Adipose tissue (tissue), 3 donors: Measurements from ENCODE around the gene VWA3A. TPM values are rescaled to one million over a fixed set of nuclear protein-coding genes. Genes with fewer than 3 reads are reported as not detected.
"Not testable (repeated sequence)": the region's sequence is repeated elsewhere in the genome, so short reads cannot be mapped to it uniquely, and the experiment has no call there.

ENCODE experiments used
- H3K27ac ChIP-seq: one replicate; pipeline ENCODE4 v1.5.1; 2013; ENCODE audit warnings: low read depth, low read length
- WGBS, 3 donors: extraction: QIAGEN DNeasy Blood & Tissue Kit; methylation state at CpG; one replicate each; pipeline ENCODE4 v1.1.7; 2013; 5-methylcytosine and 5-hydroxymethylcytosine counted together
- polyA plus RNA-seq, 3 donors: library from polyadenylated mRNA; stranded (reverse); fragments of 200-250 nt; gene quantifications; one replicate each; pipeline ENCODE4 v1.2.3, GENCODE V29; 2013
- donor health status: healthy with polysubstance abuse.
- donor health status: Bipolar disorder and iron deficiency.
- donor health status: healthy.

VWA3A gene
- polyA plus RNA-seq, 3 donors: 0.03 to 0.34 (median 0.13) TPM

DNA sequence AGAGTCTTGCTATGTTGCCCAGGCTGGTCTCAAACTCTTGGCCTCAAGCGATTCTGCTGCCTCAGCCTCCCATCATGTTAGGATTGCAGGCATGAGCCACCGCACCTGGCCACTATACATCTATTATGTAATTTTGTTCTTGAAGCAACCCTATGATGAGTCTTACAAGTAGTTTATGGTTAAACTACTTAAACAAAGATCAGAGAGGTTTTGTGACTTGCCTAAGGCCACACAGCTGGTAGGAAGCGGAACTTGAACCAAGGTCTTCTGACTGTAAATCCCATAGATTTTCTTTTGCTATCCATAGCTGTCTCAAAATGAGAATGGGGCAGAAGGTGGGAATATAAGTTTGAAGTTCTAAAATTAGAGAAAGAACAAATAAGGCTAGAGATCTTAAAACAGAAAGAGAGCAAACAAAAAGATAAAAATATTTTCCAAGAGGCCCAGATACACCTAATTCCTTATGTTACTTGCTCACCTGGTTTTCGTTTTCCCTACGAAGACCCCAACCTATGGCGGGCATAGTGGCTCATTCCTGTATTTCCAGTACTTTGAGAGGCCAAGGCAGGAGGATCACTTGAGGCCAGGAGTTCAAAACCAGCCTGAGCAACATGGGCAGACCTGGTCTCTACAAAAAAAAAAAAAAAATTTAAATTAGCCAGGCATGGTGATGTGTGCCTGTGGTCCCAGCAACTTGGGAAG lies 32.4 kb downstream of the VWA3A start:
- no peak overlapping the region for H3K27ac ChIP-seq
- WGBS, 3 donors: 92 to 95% (median 93%) methylated on average over 6 of the region's 6 CpGs

DNA sequence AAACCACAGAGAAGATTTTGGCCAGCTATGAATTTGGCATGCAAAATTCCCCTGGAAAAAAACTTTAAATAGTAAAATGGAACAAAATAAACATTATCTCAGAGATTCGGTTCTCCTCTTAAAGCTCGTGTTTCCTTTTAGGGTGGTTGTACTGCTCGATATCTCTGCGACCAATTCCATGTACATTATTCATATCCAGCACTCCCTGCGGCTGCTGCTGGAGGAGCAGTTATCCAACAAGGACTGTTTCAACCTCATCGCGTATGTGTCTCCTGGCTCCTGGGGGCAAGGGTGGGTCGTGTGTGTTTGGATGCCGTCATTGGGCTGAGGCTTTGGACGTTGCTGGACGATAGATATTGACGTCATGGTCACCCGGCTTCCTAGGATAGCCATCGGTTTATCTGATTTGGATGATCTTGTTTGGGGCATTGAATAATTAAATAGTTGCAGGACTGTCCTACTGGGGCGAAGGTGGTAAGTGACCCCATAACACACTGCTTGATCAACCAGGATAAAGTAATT lies 33.8 kb downstream of the VWA3A start:
- 80 to 84% (median 82%) methylated on average over 15 of the region's 15 CpGs for WGBS, 3 donors
- H3K27ac ChIP-seq: no peak overlapping the region

DNA sequence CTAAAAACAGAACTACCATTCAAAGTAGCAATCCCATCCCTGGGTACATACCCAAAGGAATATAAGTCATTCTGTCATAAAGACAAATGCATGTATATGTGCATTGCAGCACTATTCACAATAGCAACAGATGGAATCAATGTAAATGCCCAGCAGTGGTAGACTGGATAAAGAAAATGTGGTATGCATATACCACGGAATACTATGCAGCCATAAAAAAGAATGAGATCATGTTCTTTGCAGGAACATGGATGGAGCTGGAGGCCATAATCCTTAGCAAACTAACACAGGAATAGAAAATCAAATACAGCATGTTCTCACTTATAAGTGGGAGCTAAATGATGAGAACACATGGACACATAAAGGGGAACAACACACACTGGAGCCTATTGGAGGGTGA lies 36.2 kb downstream of the VWA3A start:
- WGBS, 3 donors: 68 to 97% (median 91%) methylated on average over 1 of the region's 1 CpG
- H3K27ac ChIP-seq: not testable (repeated sequence)

- no peak overlapping the region for H3K27ac ChIP-seq
Measured at GRCh38 chr16:22130528-22130927, 38.2 kb downstream of the VWA3A start.

DNA sequence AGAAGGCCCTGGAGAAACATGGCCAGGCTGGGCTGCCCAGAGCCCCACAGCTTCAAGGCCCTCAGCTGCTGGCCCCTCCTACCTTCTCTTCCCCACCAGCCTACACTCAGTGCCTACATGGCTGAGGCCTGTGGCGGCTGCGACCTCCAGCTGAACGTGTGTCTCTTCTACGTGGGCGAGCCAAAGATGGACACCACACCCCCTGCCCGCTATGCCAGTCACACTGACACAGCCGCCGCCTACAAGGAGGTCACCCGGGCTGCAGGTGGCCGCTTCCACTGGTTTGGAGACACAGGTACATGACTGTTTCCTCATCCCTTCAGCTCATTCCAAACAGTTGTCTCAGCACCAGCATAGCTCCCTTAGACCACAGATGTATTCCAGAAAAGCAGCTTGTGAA lies 40.5 kb downstream of the VWA3A start:
- WGBS, 3 donors: 88 to 90% (median 88%) methylated on average over 10 of the region's 10 CpGs
- H3K27ac ChIP-seq: no peak overlapping the region

DNA sequence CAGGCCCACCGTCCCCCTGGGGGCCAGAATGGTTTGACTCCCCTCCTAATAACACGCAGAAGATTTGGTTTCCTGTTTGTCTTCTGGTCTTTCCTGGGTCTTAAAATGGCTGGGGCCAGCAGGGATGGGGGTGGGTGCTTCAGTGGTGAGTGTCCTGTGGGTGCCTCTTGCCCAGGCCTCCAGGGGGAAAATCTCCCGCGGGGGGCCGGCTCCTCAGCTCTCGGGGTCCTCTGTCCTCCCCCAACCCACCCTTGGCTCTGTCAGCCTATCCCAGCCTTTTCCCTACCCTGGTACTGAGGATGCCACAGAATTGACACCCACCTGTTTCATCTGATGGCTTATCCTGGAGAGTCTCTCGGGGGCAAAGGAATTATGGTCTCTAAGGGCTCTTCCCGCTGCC lies 46.1 kb downstream of the VWA3A start:
- WGBS, 3 donors: 72 to 75% (median 74%) methylated on average over 8 of the region's 8 CpGs
- H3K27ac ChIP-seq: no peak overlapping the region

DNA sequence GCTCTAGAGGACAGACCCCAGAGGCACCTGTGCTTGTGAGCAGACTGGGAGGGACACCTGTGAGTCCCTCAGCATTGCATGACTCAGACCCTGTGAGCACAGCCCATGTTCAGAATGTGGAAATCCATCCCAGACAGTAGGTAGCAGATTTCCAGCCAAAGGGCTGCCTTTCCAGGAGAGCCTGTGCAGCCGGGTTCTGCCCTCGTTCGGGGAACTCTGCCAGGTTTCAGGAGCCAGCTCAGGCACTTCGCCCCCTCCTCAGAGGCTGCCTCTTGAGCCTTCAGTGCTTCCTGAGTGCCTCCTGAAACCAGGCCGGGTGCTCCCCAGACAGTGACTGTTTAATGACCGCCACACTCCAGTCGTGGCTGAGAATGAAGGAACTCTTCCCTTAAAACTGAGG lies 46.7 kb downstream of the VWA3A start:
- no peak overlapping the region for H3K27ac ChIP-seq
- WGBS, 3 donors: 52 to 73% (median 59%) methylated on average over 7 of the region's 7 CpGs

DNA sequence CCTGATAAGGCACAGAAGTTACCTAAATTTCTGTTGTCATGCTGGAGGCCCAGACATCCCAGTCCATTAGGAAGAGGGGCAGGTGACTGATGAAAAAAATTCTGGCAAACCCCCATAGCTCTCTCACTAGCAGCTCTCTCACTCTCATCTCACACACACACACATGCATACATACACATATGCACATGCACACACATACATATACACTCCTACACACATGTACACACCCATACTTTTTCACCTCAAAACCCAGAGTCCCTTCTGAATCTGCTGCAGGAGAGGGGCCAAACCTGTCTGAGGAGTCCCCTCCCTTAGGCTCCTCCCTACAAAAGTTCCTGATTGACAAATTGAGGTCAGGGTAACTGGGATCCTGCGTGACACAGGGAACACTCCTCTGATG lies 47.4 kb downstream of the VWA3A start:
- 54 to 80% (median 73%) methylated on average over 1 of the region's 1 CpG for WGBS, 3 donors
- no peak overlapping the region for H3K27ac ChIP-seq

DNA sequence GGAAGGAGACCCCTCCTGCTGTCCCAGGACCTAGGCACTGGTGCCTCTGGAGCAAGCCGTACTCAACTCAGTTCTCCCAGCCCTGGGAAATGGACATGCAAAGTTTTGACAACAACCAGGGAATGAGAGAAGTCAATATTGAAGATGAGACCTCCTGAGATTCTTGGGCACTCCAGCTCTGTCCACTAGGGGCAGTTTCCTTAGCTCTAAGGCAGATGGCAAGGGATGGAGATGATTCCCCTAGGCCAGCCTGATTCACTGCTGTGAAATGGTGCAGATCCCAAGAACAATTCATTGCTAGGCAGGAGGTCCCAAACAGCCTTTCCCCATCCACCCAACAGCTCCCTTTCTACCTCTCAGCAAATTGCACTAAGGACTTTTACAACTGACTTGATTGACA lies 49.4 kb downstream of the VWA3A start:
- H3K27ac ChIP-seq: no peak overlapping the region
- 86 to 100% (median 86%) methylated on average over 1 of the region's 1 CpG for WGBS, 3 donors

- H3K27ac ChIP-seq: no peak overlapping the region
- WGBS, 3 donors: 87 to 95% (median 87%) methylated on average over 6 of the region's 6 CpGs
Measured at GRCh38 chr16:22144520-22144919, 52.2 kb downstream of the VWA3A start.

DNA sequence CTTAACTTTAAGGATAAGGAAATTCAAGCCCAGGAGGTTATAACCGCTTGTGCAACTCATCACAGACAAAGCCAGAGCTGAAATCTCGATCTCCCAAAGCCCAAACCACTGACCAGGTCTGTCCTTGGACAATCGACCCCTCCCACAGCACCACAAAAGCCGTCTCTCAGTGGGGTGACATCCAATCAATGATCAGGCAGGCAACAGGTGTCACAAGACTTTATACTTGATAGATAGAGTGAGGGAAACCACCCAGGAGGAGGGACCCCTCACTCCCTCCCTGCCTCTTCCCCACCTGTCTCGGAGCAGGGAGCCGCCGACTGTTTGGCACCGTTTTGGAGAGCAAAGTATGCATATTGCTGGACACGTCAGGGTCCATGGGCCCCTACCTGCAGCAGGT lies 55.5 kb downstream of the VWA3A start:
- no peak overlapping the region for H3K27ac ChIP-seq
- 38 to 72% (median 65%) methylated on average over 9 of the region's 9 CpGs for WGBS, 3 donors

DNA sequence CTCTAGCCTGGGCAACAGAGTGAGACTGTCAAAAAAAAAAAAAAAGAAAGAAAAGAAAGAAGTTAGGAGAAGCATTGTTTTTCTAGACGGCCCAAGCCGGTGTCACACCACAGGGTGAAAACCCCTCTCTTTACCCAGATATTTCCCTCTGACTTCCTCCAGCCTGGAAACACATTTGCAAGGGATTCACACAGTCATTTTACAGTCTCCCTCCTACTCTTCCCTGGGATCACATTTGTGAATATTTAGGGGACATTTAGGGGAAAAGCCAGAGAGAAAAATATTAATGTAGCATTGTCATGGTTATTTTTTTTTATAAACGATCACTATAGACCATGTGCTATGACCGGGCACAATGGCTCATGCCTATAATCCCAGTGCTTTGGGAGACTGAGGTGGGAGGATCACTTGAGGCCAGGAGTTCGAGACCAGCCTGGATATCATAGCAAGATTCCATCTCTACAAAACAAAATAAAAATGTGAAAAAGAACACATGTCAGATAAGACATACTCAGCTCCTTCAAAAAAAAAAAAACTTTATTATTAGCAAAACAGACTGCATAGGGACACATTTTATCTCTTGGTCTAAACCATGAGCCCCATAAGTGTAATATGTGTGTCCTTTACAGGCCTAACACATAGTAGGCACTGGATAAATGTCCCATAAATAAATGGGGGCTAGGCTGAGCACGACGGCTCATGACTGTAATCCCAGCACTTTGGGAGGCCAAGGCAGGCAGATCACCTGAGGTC lies 59.1 kb downstream of the VWA3A start:
- H3K27ac ChIP-seq: no peak overlapping the region
- 77 to 83% (median 81%) methylated on average over 7 of the region's 7 CpGs for WGBS, 3 donors

DNA sequence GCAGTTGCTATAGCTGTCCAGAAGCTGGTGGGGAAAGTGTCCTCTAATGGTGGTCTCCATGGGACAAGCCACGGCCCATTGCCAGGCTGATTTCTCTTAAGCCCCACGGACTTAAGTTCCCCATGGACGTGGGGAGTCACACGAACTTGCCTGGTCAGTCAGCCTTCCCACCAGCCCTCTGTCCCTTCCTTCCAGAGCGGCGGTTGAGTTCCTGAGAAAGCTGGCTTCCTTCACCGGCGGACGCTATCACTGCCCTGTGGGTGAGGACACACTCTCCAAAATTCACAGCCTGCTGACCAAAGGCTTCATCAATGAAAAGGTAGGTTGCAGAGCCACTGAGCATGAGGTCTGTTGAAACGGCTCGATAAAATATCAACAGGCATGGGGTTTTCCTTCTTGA lies 60.0 kb downstream of the VWA3A start:
- WGBS, 3 donors: 84 to 88% (median 87%) methylated on average over 11 of the region's 11 CpGs
- no peak overlapping the region for H3K27ac ChIP-seq

DNA sequence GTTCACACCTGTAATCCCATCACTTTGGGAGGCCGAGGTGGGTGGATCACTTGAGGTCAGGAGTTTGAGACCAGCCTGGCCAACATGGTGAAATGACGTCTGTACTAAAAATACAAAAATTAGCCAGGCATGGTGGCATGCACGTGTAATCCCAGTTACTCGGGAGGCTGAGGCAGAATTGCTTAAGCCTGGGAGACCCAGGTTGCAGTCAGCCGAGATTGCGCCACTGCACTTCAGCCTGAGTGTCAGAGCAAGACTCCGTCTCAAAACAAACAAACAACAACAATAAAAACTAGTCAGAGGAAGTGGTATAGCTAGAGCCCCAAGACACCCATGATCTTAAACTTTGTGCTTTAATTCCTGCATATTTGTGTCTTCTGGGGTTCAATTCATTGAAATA lies 60.7 kb downstream of the VWA3A start:
- WGBS, 3 donors: 60 to 76% (median 69%) methylated on average over 7 of the region's 7 CpGs
- H3K27ac ChIP-seq: not testable (repeated sequence)

DNA sequence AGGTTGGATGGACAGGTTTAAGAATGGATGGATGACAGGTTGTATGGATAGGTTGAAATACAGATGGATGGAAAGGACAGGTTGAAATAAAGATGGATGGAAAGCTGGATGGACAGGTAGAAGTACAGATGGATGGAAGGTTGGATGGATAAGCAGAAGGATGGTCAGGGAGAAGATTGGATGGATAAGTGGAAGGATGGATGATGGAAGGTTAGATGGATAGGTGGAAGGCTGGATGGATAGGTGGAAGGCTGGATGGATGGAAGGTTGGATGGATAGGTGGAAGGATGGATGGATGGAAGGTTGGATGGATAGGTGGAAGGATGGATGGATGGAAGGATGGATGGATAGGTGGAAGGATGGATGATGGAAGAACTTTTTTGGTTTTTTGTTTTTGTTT lies 69.1 kb downstream of the VWA3A start:
- no peak overlapping the region for H3K27ac ChIP-seq

DNA sequence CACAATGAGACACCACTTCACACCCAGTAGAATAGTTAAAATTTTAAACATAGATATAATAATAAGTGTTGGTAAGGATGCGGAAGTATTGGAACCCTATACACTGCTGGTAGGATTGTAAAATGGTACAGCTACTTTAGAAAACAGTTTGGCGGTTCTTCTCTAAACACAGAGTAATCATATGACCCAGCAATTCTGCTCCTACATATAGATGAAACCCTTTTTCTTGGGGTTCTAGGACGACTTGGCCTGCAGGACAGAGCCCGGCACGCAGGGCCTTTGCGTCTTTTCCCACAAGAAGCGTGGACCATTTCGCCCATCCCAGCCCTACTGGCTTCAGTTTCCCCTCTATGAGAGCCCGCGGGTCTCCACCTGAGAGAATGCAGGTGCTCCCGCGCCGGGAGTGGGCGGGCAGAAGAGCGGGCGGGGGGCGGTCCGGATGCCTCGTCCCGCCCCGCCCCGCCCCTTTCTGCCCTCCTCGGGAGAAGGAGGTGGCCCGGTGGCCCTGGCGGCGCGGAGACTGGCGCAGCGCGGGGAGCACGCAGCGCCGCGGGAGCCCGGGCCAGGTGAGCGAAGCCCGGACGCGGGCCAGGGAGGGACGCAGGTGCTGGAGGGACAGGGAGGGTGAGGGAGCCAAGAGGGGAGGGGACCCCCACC lies 69.8 kb downstream of the VWA3A start, which contains the start of gene SDR42E2:
SDR42E2 (plus strand) TSS at position 508 of the 657 bp plus-strand sequence. CDS start 3,077 bp downstream, outside the sequence.
- H3K27ac ChIP-seq: no peak within 1 kb of the TSS
- WGBS, 3 donors: 6 to 10% (median 9%) methylated on average over 19 to 40 of the region's 40 CpGs

DNA sequence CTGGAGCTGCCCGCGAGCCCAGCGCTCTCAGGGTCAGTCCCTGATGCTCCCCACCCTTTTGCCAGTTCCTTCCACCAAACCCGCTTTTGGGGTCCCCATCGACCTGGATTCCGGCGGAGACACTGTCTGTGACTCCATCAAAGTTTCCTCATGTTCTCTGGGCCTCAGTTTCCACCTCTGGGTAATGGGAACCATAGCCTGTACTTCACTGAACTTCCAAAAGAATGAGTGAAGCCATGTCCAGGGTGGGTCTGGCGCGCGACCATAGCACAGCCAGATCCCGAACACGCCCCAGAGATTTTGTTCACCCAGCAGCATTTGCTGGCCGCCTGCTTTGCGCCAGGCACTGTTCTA lies 70.3 kb downstream of the VWA3A start:
- 41 to 43% (median 42%) methylated on average over 13 to 14 of the region's 14 CpGs for WGBS, 3 donors
- H3K27ac ChIP-seq: no peak overlapping the region

DNA sequence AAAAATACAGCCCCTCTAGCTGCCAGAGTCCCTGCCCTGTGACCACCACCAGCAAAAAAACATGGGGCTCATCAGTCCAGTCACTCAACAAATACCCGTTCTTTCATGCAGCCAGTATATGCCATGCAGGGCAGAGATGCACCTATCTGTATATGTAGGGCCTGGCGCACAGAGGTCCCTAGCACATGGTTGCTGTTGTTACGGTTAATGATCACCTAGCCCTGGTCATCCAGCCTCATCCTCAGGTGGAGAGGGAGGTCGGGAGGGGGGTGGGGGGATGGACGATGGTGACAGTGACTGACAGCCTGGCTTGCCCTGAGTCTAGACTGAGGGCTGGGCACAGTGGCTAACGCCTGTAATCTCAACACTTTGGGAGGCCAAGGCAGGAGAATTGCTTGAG lies 71.5 kb downstream of the VWA3A start:
- no peak overlapping the region for H3K27ac ChIP-seq
- WGBS, 3 donors: 74 to 89% (median 87%) methylated on average over 6 of the region's 6 CpGs

GRCh38 chr16:22164482-22164881 lies 72.1 kb downstream of the VWA3A start:
- no peak overlapping the region for H3K27ac ChIP-seq
- 90 to 91% (median 90%) methylated on average over 5 of the region's 5 CpGs for WGBS, 3 donors
